ENCODE results near the gene TARM1.

TARM1 gene

DNA sequence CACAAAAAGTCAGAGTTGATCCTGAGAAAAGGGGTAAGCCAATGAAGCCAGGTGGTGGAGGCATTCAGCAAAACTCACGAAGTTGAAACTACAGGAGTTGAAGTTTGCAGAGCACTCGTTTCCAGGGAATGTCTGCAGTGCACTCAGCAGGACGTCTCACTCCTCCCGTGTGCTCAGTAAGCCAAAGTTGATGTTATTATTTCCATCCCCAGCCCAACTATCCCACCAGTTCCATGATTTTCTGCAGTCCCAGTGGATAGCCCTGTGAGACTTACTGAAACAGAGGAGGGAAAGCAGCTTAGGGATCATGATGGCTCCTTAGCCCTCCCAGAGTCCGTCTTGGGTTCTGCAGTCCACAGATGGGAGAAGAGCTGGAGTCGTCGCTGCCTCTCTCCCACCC lies at the start of gene TARM1:
Gene TARM1 (minus strand): TSS at position 334 of the 400 bp plus-strand sequence. CDS start 25 bp downstream, at position 309.
- Mint-ChIP-seq H3K4me1 (ENCODE audit: low read depth) (no peaks in the 10 kb centered on the region), H3K27ac (no peak within 1 kb of the TSS)

GRCh38 chr19:54129617-54129996 lies 48.4 kb upstream of the TARM1 start:
- Mint-ChIP-seq H3K27me3 (no peaks in the 10 kb centered on the region), H3K4me3 (no peak overlapping the region), H3K27ac (no peak overlapping the region), H3K4me1 (ENCODE audit: low read depth) (no peaks in the 10 kb centered on the region), H3K9me3 (no peaks in the 10 kb centered on the region), H3K36me3 (ENCODE audit: low read depth) (peaks cover 27% of the 10 kb centered on the region)

More for the DNA sequence above, at the start of gene TARM1:
- Mint-ChIP-seq H3K36me3 (ENCODE audit: low read depth) (no peaks in the 10 kb centered on the region), H3K4me3 (no peak within 1 kb of the TSS), H3K9me3 (peaks cover 10% of the 10 kb centered on the region), H3K27me3 (peaks cover 5% of the 10 kb centered on the region)

GRCh38 chr19:54128796-54129616 lies 47.8 kb upstream of the TARM1 start:
- H3K4me1 Mint-ChIP-seq (ENCODE audit: low read depth), result no peaks in the 10 kb centered on the region
- H3K27ac Mint-ChIP-seq, result no peak overlapping the region
- H3K27me3 Mint-ChIP-seq, result no peaks in the 10 kb centered on the region
- H3K4me3 Mint-ChIP-seq, result no peak overlapping the region
- H3K36me3 Mint-ChIP-seq (ENCODE audit: low read depth), result peaks cover 29% of the 10 kb centered on the region
- no peaks in the 10 kb centered on the region for H3K9me3 Mint-ChIP-seq

- H3K36me3 Mint-ChIP-seq (ENCODE audit: low read depth), result peaks cover 32% of the 10 kb centered on the region
- no peak overlapping the region for H3K27ac Mint-ChIP-seq
- no peaks in the 10 kb centered on the region for H3K4me1 Mint-ChIP-seq (ENCODE audit: low read depth)
- H3K9me3 Mint-ChIP-seq, result no peaks in the 10 kb centered on the region
- H3K27me3 Mint-ChIP-seq, result no peaks in the 10 kb centered on the region
- no peak overlapping the region for H3K4me3 Mint-ChIP-seq
Measured at GRCh38 chr19:54128441-54128725, 47.2 kb upstream of the TARM1 start.

GRCh38 chr19:54127688-54128440 lies 46.7 kb upstream of the TARM1 start:
- H3K4me1 Mint-ChIP-seq (ENCODE audit: low read depth), result no peaks in the 10 kb centered on the region
- H3K9me3 Mint-ChIP-seq, result no peaks in the 10 kb centered on the region
- no peak overlapping the region for H3K4me3 Mint-ChIP-seq
- H3K36me3 Mint-ChIP-seq (ENCODE audit: low read depth), result peaks cover 36% of the 10 kb centered on the region
- no peak overlapping the region for H3K27ac Mint-ChIP-seq
- H3K27me3 Mint-ChIP-seq, result no peaks in the 10 kb centered on the region

DNA sequence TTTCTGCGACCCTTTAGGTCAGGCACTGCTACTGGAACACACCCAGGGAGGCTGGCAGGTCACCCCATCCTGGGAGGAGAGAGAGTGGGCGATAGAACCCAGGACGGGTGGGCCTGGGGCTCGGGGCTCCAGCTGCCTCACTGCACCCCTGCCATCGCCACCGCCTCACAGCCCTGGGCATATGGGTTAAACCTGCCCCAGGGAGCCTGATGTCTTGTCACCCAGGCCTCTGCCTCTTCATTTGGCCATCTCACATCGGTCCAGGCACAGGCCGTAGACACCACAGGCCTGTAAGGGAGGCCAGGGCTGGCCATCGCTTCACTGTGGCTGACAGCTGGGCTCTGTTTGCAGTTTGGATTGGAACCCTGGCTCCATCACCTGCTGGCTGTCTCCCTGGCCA lies 44.5 kb upstream of the TARM1 start:
- Mint-ChIP-seq H3K4me3 (no peak overlapping the region), H3K36me3 (ENCODE audit: low read depth) (peaks cover 33% of the 10 kb centered on the region), H3K27me3 (no peaks in the 10 kb centered on the region), H3K4me1 (ENCODE audit: low read depth) (no peaks in the 10 kb centered on the region), H3K9me3 (no peaks in the 10 kb centered on the region), H3K27ac (no peak overlapping the region)

DNA sequence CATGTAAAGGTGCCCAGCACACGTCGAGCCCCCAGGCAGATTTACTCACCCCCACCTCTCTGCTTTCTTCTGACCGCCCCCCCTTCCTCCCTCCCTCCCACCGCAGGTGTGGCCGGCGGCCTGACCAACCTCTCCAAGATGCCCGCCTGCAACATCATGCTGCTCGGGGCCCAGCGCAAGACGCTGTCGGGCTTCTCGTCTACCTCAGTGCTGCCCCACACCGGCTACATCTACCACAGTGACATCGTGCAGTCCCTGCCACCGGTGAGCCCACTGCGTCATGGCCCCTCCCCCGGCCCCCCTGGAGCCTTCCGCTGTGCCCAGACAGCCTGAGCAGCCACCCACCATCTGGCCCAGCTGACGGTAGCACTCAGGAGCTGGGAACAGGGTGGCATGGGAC lies 43.2 kb upstream of the TARM1 start:
- H3K36me3 Mint-ChIP-seq (ENCODE audit: low read depth), result peaks cover 41% of the 10 kb centered on the region
- no peak overlapping the region for H3K4me3 Mint-ChIP-seq
- H3K4me1 Mint-ChIP-seq (ENCODE audit: low read depth), result no peaks in the 10 kb centered on the region
- no peaks in the 10 kb centered on the region for H3K9me3 Mint-ChIP-seq
- H3K27ac Mint-ChIP-seq, result no peak overlapping the region
- no peaks in the 10 kb centered on the region for H3K27me3 Mint-ChIP-seq

DNA sequence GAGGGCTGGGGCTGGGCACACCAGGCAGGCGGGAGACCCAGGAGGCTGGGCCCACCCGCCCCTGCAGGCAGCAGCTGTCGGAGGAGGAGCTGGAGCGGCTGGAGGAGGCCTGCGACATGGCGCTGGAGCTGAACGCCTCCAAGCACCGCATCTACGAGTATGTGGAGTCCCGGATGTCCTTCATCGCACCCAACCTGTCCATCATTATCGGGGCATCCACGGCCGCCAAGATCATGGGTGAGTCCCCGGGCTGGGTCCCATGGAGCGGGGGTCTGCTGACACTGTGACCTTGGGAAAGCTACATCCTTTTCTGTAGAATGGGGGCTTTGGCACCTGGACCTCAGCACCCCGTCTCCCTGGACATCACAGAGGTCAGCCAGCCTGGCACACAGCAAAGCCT lies 42.5 kb upstream of the TARM1 start:
- no peaks in the 10 kb centered on the region for H3K9me3 Mint-ChIP-seq
- no peak overlapping the region for H3K4me3 Mint-ChIP-seq
- H3K4me1 Mint-ChIP-seq (ENCODE audit: low read depth), result no peaks in the 10 kb centered on the region
- peaks cover 43% of the 10 kb centered on the region for H3K36me3 Mint-ChIP-seq (ENCODE audit: low read depth)
- no peaks in the 10 kb centered on the region for H3K27me3 Mint-ChIP-seq
- no peak overlapping the region for H3K27ac Mint-ChIP-seq

DNA sequence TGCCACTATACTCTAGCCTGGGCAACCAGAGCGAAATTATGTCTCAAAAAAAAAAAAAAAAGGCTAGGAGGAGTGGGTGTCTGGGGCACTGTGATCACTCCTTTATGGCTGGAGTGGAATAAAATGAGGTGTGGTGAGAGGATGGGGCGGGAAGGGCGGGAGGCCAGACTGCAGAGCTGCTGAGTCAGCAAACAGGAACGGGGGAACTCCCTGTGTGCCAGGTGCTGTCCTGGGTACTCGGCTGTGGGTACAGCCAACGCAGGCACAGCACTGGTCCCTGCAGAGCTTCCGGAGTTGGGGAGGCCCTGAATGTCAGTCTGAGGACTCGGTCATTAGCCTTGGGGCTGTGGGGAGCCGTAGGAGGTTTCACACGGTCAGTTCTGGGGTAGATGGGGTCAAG lies 40.1 kb upstream of the TARM1 start:
- H3K27me3 Mint-ChIP-seq, result no peaks in the 10 kb centered on the region
- H3K4me3 Mint-ChIP-seq, result no peak overlapping the region
- no peak overlapping the region for H3K27ac Mint-ChIP-seq
- H3K36me3 Mint-ChIP-seq (ENCODE audit: low read depth), result peaks cover 39% of the 10 kb centered on the region
- peaks cover 12% of the 10 kb centered on the region for H3K4me1 Mint-ChIP-seq (ENCODE audit: low read depth)
- H3K9me3 Mint-ChIP-seq, result no peaks in the 10 kb centered on the region

DNA sequence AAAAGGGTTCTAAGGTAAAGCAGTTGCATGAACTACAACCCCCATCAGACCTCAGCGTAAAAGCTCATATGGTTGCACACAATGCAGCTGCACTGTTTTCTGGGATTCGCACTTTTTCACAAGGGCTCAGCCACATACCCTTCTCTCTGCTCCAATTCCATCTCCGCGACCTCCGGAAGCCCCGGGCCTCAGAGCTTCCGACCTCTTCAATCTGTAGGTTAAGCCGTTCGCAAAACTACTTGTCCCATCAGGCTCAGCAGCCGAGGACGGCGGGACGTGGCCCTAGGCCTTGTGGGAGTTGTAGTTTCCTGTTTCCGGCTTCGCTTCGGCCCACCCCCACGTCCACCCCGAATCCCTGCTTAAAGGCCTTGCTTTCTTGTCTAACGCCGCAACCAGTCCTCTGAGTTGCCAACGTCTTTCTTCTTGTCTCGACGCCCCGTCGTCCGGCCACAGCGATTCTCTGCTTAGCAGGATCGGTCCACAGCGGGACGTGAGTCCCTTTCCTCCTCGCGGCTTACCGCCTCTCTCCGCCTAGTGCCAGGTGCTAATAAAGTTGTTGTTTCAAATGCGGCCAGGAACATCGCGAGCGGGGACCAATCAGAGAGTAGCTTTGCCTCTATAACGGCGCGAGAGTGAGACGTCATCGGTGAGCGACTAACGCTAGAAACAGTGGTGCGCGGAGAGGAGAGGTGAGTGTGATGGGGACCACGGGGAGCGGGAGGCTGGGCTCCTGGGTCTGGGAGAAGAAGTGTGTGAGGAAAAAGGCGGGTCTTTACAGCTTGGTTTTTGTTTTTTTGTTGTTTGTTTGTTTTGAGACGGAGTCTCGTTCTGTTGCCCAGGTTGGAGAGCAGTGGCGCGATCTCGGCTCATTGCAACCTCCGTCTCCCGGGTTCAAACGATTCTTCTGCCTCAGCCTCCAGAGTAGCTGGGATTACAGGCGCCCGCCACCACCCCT lies 34.2 kb upstream of the TARM1 start, which contains the start of the genes PRPF31 and TFPT:
Gene PRPF31 (plus strand): TSS at position 646 of the 955 bp plus-strand sequence. CDS start 2,525 bp downstream, outside the sequence.
Gene TFPT (minus strand): TSS at position 549 of the 955 bp plus-strand sequence. CDS start 388 bp downstream, at position 161.
- H3K9me3 Mint-ChIP-seq, result no peaks in the 10 kb centered on the region
- H3K4me1 Mint-ChIP-seq (ENCODE audit: low read depth), result peaks cover 40% of the 10 kb centered on the region
- no peaks in the 10 kb centered on the region for H3K27me3 Mint-ChIP-seq
- peak within 1 kb of the TSS; percentile 90 for H3K4me3 Mint-ChIP-seq
- H3K36me3 Mint-ChIP-seq (ENCODE audit: low read depth), result peaks cover 43% of the 10 kb centered on the region
- H3K27ac Mint-ChIP-seq, result peak within 1 kb of the TSS; percentile 90

DNA sequence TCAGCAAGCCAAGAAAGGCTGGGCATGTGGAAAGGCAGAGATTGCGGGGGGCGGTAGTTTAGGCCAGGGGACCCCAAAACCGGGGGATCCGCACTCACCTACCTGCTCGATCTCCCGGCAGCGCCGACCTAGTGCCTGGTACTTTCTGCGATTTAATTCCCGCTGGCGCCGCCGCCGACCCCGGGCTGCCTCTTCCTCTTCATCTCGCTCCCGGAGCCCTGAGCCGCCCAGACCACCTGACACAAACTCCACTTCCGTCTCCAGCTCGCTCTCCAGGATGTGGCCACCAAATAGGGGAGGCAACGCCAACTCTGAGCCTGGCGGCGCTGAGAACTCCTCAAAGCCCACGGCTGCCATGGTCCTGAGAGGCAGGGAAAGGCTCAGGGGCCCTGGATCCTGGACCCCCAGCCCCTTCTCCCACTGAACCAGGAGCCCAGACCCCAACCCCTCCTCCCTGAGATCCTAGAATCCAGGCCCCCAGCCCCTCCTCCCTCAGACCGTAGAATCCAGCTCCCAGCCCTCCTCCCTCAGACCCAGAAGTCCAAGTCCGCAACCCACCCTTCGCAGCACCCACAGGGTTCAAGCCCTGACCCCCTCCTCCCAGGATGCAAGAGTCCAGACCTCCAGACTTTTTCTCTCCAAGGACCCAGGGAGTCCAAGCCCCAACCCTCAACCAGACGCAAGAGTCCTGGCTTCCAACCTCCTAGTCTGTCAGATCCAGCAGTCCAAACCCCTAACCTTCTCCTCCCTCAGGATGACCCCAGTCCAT lies 33.4 kb upstream of the TARM1 start:
- H3K27ac Mint-ChIP-seq, result peak overlapping the region; percentile 90
- peaks cover 40% of the 10 kb centered on the region for H3K36me3 Mint-ChIP-seq (ENCODE audit: low read depth)
- peak overlapping the region; percentile 90 for H3K4me3 Mint-ChIP-seq
- no peaks in the 10 kb centered on the region for H3K9me3 Mint-ChIP-seq
- peaks cover 40% of the 10 kb centered on the region for H3K4me1 Mint-ChIP-seq (ENCODE audit: low read depth)
- no peaks in the 10 kb centered on the region for H3K27me3 Mint-ChIP-seq

DNA sequence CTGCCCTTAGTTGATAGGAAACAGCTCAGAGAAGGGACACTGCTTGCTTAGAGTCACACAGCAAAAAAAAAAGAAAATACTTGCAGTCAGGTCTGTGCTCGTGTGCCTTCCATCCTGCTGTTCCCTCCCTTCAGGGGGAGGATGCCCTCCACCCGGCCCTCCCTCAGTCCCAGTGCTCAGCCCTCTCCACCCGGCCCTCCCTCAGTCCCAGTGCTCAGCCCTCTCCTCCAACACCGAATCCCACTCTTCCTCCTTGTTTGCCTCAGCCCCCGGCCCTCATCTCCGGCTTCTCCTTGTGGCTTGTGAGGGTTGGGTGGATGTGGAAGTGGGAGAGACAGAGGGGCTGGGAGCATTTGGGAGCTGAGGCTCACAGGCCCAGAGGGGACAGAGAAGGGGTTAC lies 28.5 kb upstream of the TARM1 start:
- H3K9me3 Mint-ChIP-seq, result no peaks in the 10 kb centered on the region
- H3K27me3 Mint-ChIP-seq, result no peaks in the 10 kb centered on the region
- peaks cover 29% of the 10 kb centered on the region for H3K4me1 Mint-ChIP-seq (ENCODE audit: low read depth)
- H3K36me3 Mint-ChIP-seq (ENCODE audit: low read depth), result peaks cover 50% of the 10 kb centered on the region
- no peak overlapping the region for H3K4me3 Mint-ChIP-seq
- H3K27ac Mint-ChIP-seq, result no peak overlapping the region

GRCh38 chr19:54108496-54108895 lies 27.3 kb upstream of the TARM1 start:
- H3K4me3 Mint-ChIP-seq, result no peak overlapping the region
- H3K27ac Mint-ChIP-seq, result no peak overlapping the region
- H3K4me1 Mint-ChIP-seq (ENCODE audit: low read depth), result peaks cover 23% of the 10 kb centered on the region
- H3K36me3 Mint-ChIP-seq (ENCODE audit: low read depth), result peaks cover 44% of the 10 kb centered on the region
- no peaks in the 10 kb centered on the region for H3K27me3 Mint-ChIP-seq
- no peaks in the 10 kb centered on the region for H3K9me3 Mint-ChIP-seq

GRCh38 chr19:54107876-54108490 lies 26.8 kb upstream of the TARM1 start:
- Mint-ChIP-seq H3K4me1 (ENCODE audit: low read depth) (peaks cover 17% of the 10 kb centered on the region), H3K27ac (no peak overlapping the region), H3K9me3 (no peaks in the 10 kb centered on the region), H3K36me3 (ENCODE audit: low read depth) (peaks cover 39% of the 10 kb centered on the region), H3K27me3 (no peaks in the 10 kb centered on the region), H3K4me3 (no peak overlapping the region)
